Measurements from ENCODE around the gene GPR37L1.

Gene GPR37L1

DNA sequence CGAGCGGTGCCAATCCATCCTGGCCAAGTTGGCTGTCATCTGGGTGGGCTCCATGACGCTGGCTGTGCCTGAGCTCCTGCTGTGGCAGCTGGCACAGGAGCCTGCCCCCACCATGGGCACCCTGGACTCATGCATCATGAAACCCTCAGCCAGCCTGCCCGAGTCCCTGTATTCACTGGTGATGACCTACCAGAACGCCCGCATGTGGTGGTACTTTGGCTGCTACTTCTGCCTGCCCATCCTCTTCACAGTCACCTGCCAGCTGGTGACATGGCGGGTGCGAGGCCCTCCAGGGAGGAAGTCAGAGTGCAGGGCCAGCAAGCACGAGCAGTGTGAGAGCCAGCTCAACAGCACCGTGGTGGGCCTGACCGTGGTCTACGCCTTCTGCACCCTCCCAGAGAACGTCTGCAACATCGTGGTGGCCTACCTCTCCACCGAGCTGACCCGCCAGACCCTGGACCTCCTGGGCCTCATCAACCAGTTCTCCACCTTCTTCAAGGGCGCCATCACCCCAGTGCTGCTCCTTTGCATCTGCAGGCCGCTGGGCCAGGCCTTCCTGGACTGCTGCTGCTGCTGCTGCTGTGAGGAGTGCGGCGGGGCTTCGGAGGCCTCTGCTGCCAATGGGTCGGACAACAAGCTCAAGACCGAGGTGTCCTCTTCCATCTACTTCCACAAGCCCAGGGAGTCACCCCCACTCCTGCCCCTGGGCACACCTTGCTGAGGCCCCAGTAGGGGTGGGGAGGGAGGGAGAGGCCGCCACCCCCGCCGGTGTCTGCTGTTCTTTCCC, 5.3 kb downstream of the GPR37L1 start:
- no peak overlapping the region for H3K27ac ChIP-seq
- TF ChIP-seq, protein P1, sequence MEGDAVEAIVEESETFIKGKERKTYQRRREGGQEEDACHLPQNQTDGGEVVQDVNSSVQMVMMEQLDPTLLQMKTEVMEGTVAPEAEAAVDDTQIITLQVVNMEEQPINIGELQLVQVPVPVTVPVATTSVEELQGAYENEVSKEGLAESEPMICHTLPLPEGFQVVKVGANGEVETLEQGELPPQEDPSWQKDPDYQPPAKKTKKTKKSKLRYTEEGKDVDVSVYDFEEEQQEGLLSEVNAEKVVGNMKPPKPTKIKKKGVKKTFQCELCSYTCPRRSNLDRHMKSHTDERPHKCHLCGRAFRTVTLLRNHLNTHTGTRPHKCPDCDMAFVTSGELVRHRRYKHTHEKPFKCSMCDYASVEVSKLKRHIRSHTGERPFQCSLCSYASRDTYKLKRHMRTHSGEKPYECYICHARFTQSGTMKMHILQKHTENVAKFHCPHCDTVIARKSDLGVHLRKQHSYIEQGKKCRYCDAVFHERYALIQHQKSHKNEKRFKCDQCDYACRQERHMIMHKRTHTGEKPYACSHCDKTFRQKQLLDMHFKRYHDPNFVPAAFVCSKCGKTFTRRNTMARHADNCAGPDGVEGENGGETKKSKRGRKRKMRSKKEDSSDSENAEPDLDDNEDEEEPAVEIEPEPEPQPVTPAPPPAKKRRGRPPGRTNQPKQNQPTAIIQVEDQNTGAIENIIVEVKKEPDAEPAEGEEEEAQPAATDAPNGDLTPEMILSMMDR (IDR thresholded peaks at IDR 0.05): no peak
- intact Hi-C loops (cut with DNase I; ENCODE audit: low total_unique reads): no loop called here

DNA sequence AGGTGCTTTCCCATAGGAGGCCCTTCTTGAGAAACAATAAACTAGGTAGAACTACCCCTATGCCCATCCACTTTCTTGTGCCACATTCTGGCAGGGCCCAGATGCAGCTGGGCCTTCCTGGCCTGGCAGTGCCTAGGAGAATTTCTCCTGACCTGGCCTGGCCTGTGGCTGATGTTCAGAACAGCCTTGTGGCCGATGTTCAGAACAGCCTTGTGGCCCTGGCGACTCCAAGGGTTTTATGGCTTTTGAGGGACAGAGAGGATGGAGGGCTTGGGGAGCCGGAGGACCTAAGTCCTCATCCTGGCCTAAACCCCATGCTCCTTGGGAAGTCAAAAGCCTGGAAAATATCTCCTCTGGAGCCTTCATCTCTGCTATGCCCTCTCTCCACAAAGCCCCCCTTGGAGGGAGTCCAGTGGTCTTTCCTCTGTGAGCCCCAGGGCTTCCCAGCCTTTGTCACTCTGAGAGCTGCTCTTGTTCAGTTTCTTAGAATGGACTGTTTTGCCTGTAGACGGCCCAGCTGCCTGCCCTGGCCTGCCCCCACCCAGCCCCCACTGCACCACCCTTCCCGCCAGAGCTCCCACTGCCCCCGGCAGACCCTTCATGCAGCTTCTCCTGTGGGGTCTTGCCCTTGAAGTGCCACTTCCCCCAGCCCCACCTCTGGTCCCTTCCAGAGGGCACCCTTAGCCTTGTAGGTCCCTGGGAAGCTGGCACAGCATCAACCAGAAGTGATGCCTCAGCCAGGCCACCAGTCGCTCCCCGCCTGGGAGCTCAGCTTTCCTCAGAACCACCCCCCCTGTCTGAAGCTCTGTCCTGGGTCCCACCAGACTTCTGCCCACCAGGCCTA, 7.0 kb downstream of the GPR37L1 start:
- no peak overlapping the region for H3K4me3 ChIP-seq
- H3K9me3 ChIP-seq: no peaks in the 10 kb centered on the region
- TF ChIP-seq, protein P1 (IDR thresholded peaks at IDR 0.05): no peak
- peaks cover 0 to 50% (median 40%) of the 10 kb centered on the region in 4 donors for H3K4me1 ChIP-seq
- intact Hi-C loops (cut with DNase I; ENCODE audit: low total_unique reads): no loop called here
- H3K36me3 ChIP-seq: peaks cover 13 to 17% (median 13%) of the 10 kb centered on the region in 3 donors
- H3K27ac ChIP-seq: peak overlapping the region; percentile 82 to 85
- no peaks in the 10 kb centered on the region for H3K27me3 ChIP-seq
- DNase-seq: no peak

More for the DNA sequence above, 5.3 kb downstream of the GPR37L1 start:
- Histone ChIP-seq H3K9me3 (no peaks in the 10 kb centered on the region), H3K27me3 (no peaks in the 10 kb centered on the region), H3K4me3 (no peak overlapping the region), H3K4me1 (peaks cover 0 to 35% (median 31%) of the 10 kb centered on the region in 4 donors), H3K36me3 (peaks cover 0 to under 1% (median 0%) of the 10 kb centered on the region in 3 donors)
- DNase-seq: no peak

DNA sequence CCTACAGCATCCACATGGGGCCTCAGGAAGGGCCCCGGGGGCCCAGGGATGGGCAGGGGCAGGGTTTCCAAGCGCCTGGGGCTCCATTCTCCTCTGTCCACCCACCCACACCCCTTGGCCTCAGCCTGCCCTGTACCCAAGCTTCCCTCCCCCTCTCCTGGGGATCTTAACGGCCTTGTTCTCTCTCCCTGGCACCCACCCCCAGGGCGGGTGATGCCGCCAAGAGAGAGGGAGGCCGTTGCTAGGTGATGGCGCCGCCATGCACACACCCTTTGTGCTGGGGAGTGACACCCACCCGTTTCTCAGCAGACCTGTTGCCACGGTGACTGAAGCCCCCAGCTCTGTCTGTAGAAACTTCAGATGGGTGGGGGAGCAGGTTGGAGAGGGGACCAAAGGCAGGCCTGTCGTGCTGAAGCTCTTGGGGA, 7.6 kb downstream of the GPR37L1 start:
- intact Hi-C loops (cut with DNase I; ENCODE audit: low total_unique reads): no loop called here
- DNase-seq: no peak

DNA sequence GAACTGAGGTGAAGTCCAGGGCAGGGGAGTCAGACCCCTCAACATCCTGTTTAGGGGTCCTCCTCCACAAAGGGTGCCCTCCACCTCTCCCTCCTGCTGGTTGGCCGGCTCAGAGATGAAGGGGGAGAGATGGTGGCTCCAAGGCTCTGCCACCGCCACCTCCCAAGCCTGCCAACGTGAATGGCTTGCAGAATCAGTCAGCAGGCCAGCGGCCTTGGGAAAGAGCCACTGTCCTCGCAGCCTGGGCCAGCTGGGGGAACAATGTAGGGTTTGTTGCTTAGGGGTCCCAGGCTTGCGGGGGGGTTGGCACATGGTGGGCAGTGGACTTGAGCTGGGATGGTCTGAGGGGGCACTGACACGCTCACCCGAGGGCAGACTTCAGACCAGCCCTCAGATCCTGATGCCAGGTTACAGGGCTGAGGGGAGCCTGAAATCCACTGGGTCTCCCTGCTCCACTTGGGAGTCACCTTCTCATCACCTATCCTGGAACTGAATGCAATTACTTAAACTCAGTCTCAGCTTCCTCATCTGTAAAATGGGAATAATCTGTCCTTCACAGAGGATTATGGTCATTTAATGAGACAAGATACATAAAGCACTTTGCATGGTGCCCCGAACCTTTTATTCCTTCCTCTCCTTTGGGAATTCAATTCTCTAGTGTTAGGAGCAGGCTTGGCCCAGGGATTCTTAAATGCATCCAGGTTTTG, 8.3 kb downstream of the GPR37L1 start:
- H3K4me1 ChIP-seq: peaks cover 0 to 60% (median 40%) of the 10 kb centered on the region in 4 donors
- no peaks in the 10 kb centered on the region for H3K9me3 ChIP-seq
- no peak overlapping the region for H3K4me3 ChIP-seq
- intact Hi-C loops (cut with DNase I; ENCODE audit: low total_unique reads): no loop called here
- TF ChIP-seq, protein P1 (IDR thresholded peaks at IDR 0.05): no peak
- H3K36me3 ChIP-seq: peaks cover 15 to 30% (median 23%) of the 10 kb centered on the region in 3 donors
- H3K27ac ChIP-seq: peak overlapping the region; percentile 82 to 85
- no peaks in the 10 kb centered on the region for H3K27me3 ChIP-seq
- no peak for DNase-seq

More for the DNA sequence above, 7.6 kb downstream of the GPR37L1 start:
- no peaks in the 10 kb centered on the region for H3K9me3 ChIP-seq
- no peak overlapping the region for H3K4me3 ChIP-seq
- H3K27ac ChIP-seq: peak overlapping the region; percentile 82 to 85
- peaks cover 15 to 23% (median 17%) of the 10 kb centered on the region in 3 donors for H3K36me3 ChIP-seq
- H3K27me3 ChIP-seq: no peaks in the 10 kb centered on the region
- peaks cover 0 to 54% (median 40%) of the 10 kb centered on the region in 4 donors for H3K4me1 ChIP-seq
- TF ChIP-seq, protein P1 (IDR thresholded peaks at IDR 0.05): no peak
